B cell (primary cell): Measurements from ENCODE around the gene TTC23. TPM values are rescaled to one million over a fixed set of nuclear protein-coding genes. Genes with fewer than 3 reads are reported as not detected.

Source experiments
- ATAC-seq: fragments of 200-7000 bp; cut with Tn5 transposase; one replicate; pipeline ENCODE4 v1.10.0; 2021; ENCODE audit warnings: low read depth, mild to moderate bottlenecking, moderate number of reproducible peaks, moderate library complexity
- CTCF ChIA-PET: fragments of 350-600 bp; sonication (Branson Sonifier 250); formaldehyde crosslinking; loops from one replicate; lab custom pipeline; 2021; ENCODE audit warnings: antibody characterized with exemption, inconsistent platforms; lab: Charles Lee
- POLR2A ChIA-PET: fragments of 350-600 bp; sonication (Branson Sonifier 250); formaldehyde crosslinking; loops from one replicate; lab custom pipeline; 2021; ENCODE audit warnings: antibody characterized with exemption; lab: Charles Lee
- DNase-seq: peaks from one replicate; pipeline ENCODE4 v3.0.0; 2013
- H2AFZ ChIP-seq: 2 replicates; pipeline ENCODE4 v1.6.1; 2012; ENCODE audit warnings: mild to moderate bottlenecking, low read depth, low read length; ENCODE audit not compliant: insufficient read depth, poor library complexity, severe bottlenecking
- H3K27ac ChIP-seq, 2 donors: 1 replicate in 1 of 2; 2 replicates in 1 of 2; pipeline ENCODE4 v1.5.1; 2012 to 2013; ENCODE audit warnings: low read length in 2 of 2, mild to moderate bottlenecking in 2 of 2, moderate library complexity in 1 of 2
- H3K27me3 ChIP-seq, 4 experiments: fragments of 200-600 bp in 1 of 4; sonication (generic) in 1 of 4; replicated peaks in 1 of 4; 1 replicate in 2 of 4; 2 replicates in 2 of 4; pipeline versions ENCODE4 v1.6.1 to v1.7.0; 2013 to 2016; ENCODE audit warnings: low read length in 3 of 4, mild to moderate bottlenecking in 2 of 4, mixed read lengths in 1 of 4, moderate library complexity in 1 of 4; ENCODE audit not compliant: insufficient read depth in 4 of 4, control insufficient read depth in 3 of 4; ENCODE audit errors: control extremely low read depth in 1 of 4
- H3K36me3 ChIP-seq, 2 experiments: replicated peaks in 1 of 2; 1 replicate in 1 of 2; 2 replicates in 1 of 2; pipeline versions ENCODE4 v1.6.1 to v1.7.1; 2013; ENCODE audit warnings: low read length in 1 of 2; ENCODE audit not compliant: insufficient read depth in 2 of 2, control insufficient read depth in 1 of 2; ENCODE audit errors: control extremely low read depth in 1 of 2, extremely low read depth in 1 of 2
- H3K4me1 ChIP-seq, 2 donors: fragments of 200-600 bp in 1 of 2; sonication (generic) in 1 of 2; 1 replicate in 1 of 2; 2 replicates in 1 of 2; pipeline versions ENCODE4 v1.5.1 to v1.6.1; 2013 to 2017; ENCODE audit warnings: low read length in 2 of 2; ENCODE audit not compliant: control insufficient read depth in 2 of 2, insufficient read depth in 2 of 2
- H3K4me2 ChIP-seq: replicated peaks from 2 replicates; pipeline ENCODE3; 2012; ENCODE audit warnings: mild to moderate bottlenecking, low read depth, low read length; ENCODE audit not compliant: poor library complexity, severe bottlenecking
- H3K4me3 ChIP-seq, 5 experiments: fragments of 200-600 bp in 1 of 5; sonication (generic) in 1 of 5; 1 replicate in 3 of 5; 2 replicates in 2 of 5; pipeline versions ENCODE4 v1.5.1 to v1.7.0; 2011 to 2016; ENCODE audit warnings: low read length in 4 of 5, mild to moderate bottlenecking in 4 of 5, low read depth in 2 of 5, control low read depth in 1 of 5, moderate library complexity in 1 of 5; ENCODE audit not compliant: insufficient read depth in 1 of 5; ENCODE audit errors: control extremely low read depth in 1 of 5, extremely low read depth in 1 of 5
- H3K79me2 ChIP-seq: fragments of 200-600 bp; sonication (generic); one replicate; pipeline ENCODE4 v1.6.0; 2016; ENCODE audit warnings: low read length; ENCODE audit not compliant: control insufficient read depth, insufficient read depth
- H3K9ac ChIP-seq: fragments of 200-600 bp; sonication (generic); 2 replicates; pipeline ENCODE4 v1.6.1; 2017; ENCODE audit warnings: mild to moderate bottlenecking, low read length, moderate library complexity
- H3K9me3 ChIP-seq, 3 donors: one replicate each; pipeline versions ENCODE4 v1.6.1 to v1.7.1; 2013; ENCODE audit warnings: low read length in 2 of 3; ENCODE audit not compliant: control insufficient read depth in 2 of 3, insufficient read depth in 1 of 3; ENCODE audit errors: control extremely low read depth in 1 of 3
- H4K20me1 ChIP-seq: 2 replicates; pipeline ENCODE4 v1.6.0; 2012; ENCODE audit warnings: mild to moderate bottlenecking, low read length; ENCODE audit not compliant: insufficient read depth, control insufficient read depth, poor library complexity, severe bottlenecking
- H3K27ac Mint-ChIP-seq: one replicate; pipeline ENCODE4 v1.8.0; 2021; ENCODE audit warnings: mixed read lengths
- H3K27me3 Mint-ChIP-seq: one replicate; pipeline ENCODE4 v1.8.0; 2021; ENCODE audit warnings: mixed read lengths
- H3K4me1 Mint-ChIP-seq: one replicate; pipeline ENCODE4 v1.8.0; 2021; ENCODE audit warnings: mixed read lengths
- H3K4me3 Mint-ChIP-seq: one replicate; pipeline ENCODE4 v1.8.0; 2021; ENCODE audit warnings: mixed read lengths
- H3K9me3 Mint-ChIP-seq: one replicate; pipeline ENCODE4 v1.8.0; 2022; ENCODE audit warnings: mixed read lengths; ENCODE audit not compliant: insufficient read depth
- CTCF ChIP-seq: fragments of 200-600 bp; IDR thresholded peaks from one replicate; pipeline ENCODE4 v1.8.0; 2022; ENCODE audit warnings: antibody characterized with exemption, mild to moderate bottlenecking
- EZH2 ChIP-seq: IDR thresholded peaks from 2 replicates; pipeline ENCODE4 v1.6.1; 2012; ENCODE audit warnings: borderline replicate concordance, low read depth, mild to moderate bottlenecking, moderate library complexity, low read length; ENCODE audit not compliant: insufficient read depth, poor library complexity, severe bottlenecking
- WGBS: methylation state at CpG from one replicate; pipeline ENCODE4 v1.1.5; 2013; ENCODE audit warnings: missing lambda C conversion rate; ENCODE audit not compliant: insufficient coverage; 5-methylcytosine and 5-hydroxymethylcytosine counted together
- intact Hi-C: fragments of 100-400 bp; cut with micrococcal nuclease; formaldehyde crosslinking; loops from one replicate; pipeline ENCODE4 v1.10.0; 2022
- polyA plus RNA-seq: library from polyadenylated mRNA; depleted of rRNA; stranded (reverse); fragments of >200 nt; gene quantifications from 2 replicates; pipeline ENCODE4 v1.2.3, GENCODE V29; 2012
- total RNA-seq, 2 donors: library from RNA; stranded (reverse); fragments of 120-200 nt in 1 of 2; gene quantifications; 1 replicate in 1 of 2; 2 replicates in 1 of 2; pipeline versions ENCODE4 v1.2.3 to v1.2.4, GENCODE V29; 2013 to 2022

Gene TTC23
- total and polyA plus RNA-seq, 2 donors (not counting 1 experiment from before 2014, with no cell fraction given), result 0.15 to 1.9 TPM

GRCh38 chr15:99264125-99264524 is 14.7 kb upstream of the TTC23 start:
- no peaks in the 10 kb centered on the region for H3K79me2 ChIP-seq
- TF ChIP-seq EZH2, result no peak
- no peak for TF ChIP-seq CTCF
- Mint-ChIP-seq H3K9me3 (no peaks in the 10 kb centered on the region), H3K4me3 (no peak overlapping the region), H3K4me1 (no peaks in the 10 kb centered on the region), H3K27me3 (no peaks in the 10 kb centered on the region), H3K27ac (no peak overlapping the region)
- no peak overlapping the region for H2AFZ ChIP-seq
- H4K20me1 ChIP-seq, result no peaks in the 10 kb centered on the region
- ChIA-PET POLR2A (no interaction called here), CTCF (interaction anchor here (0.6 to 2.4 kb wide), 3 partner anchors 8 to 440 kb away, joined by 3 to 13 read pairs (median 9); partner anchors contain the start of gene LRRC28)
- no peaks in the 10 kb centered on the region for H3K9me3 ChIP-seq
- no peak overlapping the region for H3K4me2 ChIP-seq
- intact Hi-C loops, result no loop called here
- no peaks in the 10 kb centered on the region for H3K36me3 ChIP-seq
- whole genome bisulfite sequencing, result 80% methylated on average over 5 of the region's 5 CpGs
- H3K9ac ChIP-seq, result no peak overlapping the region
- no peaks in the 10 kb centered on the region for H3K4me1 ChIP-seq
- no peak overlapping the region for H3K27ac ChIP-seq
- H3K27me3 ChIP-seq, result no peaks in the 10 kb centered on the region
- no peak overlapping the region for H3K4me3 ChIP-seq
- no peak for ATAC-seq
- no peak for DNase-seq

GRCh38 chr15:99257107-99257750 is 7.8 kb upstream of the TTC23 start:
- intact Hi-C loops, result no loop called here
- Histone ChIP-seq H3K27me3 (no peaks in the 10 kb centered on the region), H3K4me1 (peaks cover 7 to 10% of the 10 kb centered on the region in 2 donors), H4K20me1 (no peaks in the 10 kb centered on the region), H3K27ac (no peak overlapping the region), H3K4me2 (no peak overlapping the region), H3K36me3 (peaks cover 0 to 7% of the 10 kb centered on the region in 2 experiments), H3K9ac (no peak overlapping the region), H3K79me2 (no peaks in the 10 kb centered on the region), H2AFZ (no peak overlapping the region), H3K9me3 (no peaks in the 10 kb centered on the region), H3K4me3 (no peak overlapping the region)
- over 99% methylated on average over 6 of the region's 12 CpGs for WGBS
- Mint-ChIP-seq H3K9me3 (no peaks in the 10 kb centered on the region), H3K4me1 (peaks cover 16% of the 10 kb centered on the region), H3K4me3 (no peak overlapping the region), H3K27ac (no peak overlapping the region), H3K27me3 (no peaks in the 10 kb centered on the region)
- ATAC-seq, result no peak
- ChIA-PET CTCF (no interaction called here), POLR2A (no interaction called here)
- no peak for TF ChIP-seq CTCF
- no peak for TF ChIP-seq EZH2
- no peak for DNase-seq
